LNCaP clone FGC (cell line): ENCODE data around the gene TMEM132D.

ENCODE experiments used
- DNase-seq: peaks from one replicate; pipeline ENCODE4 v3.0.0-alpha.2; 2011; ENCODE audit warnings: low read depth
- H3K4me3 ChIP-seq: 2 replicates; pipeline ENCODE4 v1.5.1; 2011; ENCODE audit warnings: mild to moderate bottlenecking, low read depth, low read length, control low read depth
- TF ChIP-seq, protein P1 (sequence below): IDR thresholded peaks from 2 replicates; pipeline ENCODE4 v1.5.1; 2012; ENCODE audit warnings: mild to moderate bottlenecking; ENCODE audit not compliant: control insufficient read depth, insufficient read depth; ENCODE audit errors: extremely low read depth

TMEM132D gene

DNA sequence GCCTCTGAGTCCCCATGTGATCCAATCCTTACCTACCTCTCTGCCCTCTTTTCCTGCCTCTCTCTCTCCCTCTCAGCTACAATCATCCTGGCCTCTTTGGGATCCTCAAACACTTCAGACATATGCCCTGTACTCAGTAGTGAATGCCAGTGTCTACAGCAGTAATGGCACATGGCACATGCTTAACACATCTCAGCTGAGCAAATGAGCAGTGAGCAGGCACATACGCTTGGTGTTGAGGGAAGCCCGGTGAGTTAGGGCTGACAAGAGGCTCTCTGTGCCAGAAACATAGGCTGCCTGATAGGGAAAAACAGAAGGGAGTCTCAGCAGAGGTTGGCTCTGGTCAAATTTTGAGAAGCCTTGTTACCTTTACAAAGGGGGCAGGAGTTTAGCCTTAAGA lies 409.1 kb downstream of the TMEM132D start:
- H3K4me3 ChIP-seq: no peak overlapping the region
- TF ChIP-seq, protein P1, sequence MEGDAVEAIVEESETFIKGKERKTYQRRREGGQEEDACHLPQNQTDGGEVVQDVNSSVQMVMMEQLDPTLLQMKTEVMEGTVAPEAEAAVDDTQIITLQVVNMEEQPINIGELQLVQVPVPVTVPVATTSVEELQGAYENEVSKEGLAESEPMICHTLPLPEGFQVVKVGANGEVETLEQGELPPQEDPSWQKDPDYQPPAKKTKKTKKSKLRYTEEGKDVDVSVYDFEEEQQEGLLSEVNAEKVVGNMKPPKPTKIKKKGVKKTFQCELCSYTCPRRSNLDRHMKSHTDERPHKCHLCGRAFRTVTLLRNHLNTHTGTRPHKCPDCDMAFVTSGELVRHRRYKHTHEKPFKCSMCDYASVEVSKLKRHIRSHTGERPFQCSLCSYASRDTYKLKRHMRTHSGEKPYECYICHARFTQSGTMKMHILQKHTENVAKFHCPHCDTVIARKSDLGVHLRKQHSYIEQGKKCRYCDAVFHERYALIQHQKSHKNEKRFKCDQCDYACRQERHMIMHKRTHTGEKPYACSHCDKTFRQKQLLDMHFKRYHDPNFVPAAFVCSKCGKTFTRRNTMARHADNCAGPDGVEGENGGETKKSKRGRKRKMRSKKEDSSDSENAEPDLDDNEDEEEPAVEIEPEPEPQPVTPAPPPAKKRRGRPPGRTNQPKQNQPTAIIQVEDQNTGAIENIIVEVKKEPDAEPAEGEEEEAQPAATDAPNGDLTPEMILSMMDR: no peak
- DNase-seq: no peak

DNA sequence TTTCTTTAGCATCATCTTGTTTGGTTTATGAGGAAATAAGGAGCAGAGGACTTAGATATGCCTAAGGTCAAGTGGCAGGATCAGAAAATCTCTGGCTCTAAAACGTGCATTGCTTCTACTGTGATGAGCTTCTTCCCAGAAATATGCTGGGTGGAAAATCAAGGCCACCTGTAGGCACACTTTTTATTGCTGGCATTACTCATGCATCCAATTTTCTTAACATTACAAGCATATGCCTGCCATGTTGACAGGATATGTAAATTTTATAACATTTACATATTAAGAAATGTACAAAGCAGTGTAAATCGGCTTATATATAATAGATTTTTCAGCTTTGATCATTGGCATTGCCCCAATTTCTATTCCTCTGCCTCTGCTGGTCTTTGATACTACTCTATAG lies 409.6 kb downstream of the TMEM132D start:
- no peak for DNase-seq
- TF ChIP-seq, protein P1: no peak
- no peak overlapping the region for H3K4me3 ChIP-seq

DNA sequence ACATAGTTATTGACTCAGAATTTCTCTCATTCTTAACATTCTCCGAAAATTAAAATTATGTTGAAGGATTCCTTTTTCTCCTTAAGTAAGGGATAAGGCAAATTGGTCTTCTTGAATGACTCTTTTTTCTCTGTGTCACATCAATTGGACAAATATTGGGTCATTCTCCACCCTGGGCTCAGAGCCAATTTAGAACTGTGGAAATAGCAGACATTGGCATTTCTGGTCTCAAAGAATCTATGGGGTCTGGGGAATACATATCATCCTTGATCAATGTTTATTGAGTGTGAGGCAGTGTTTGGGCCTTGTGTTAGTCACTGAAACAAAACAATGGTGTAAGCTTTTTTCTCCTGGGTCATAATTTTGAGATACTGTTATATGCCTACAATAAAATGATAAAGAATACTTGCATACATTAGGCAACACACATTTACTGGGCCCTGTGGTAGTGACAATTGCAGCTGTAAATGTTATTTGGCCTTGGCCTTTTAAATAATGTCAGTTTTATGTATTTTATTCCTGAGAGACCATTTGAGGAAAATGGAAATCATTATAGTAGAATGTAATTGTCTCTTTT lies 414.6 kb downstream of the TMEM132D start:
- TF ChIP-seq, protein P1: no peak
- no peak for DNase-seq
- no peak overlapping the region for H3K4me3 ChIP-seq

- H3K4me3 ChIP-seq: no peak overlapping the region
- TF ChIP-seq, protein P1: no peak
- DNase-seq: no peak
These were observed 416.9 kb downstream of the TMEM132D start for GRCh38 chr12:129486931-129487330.

- H3K4me3 ChIP-seq: no peak overlapping the region
- DNase-seq: no peak
- TF ChIP-seq, protein P1: no peak
These were observed 420.5 kb downstream of the TMEM132D start for GRCh38 chr12:129483111-129483893.

DNA sequence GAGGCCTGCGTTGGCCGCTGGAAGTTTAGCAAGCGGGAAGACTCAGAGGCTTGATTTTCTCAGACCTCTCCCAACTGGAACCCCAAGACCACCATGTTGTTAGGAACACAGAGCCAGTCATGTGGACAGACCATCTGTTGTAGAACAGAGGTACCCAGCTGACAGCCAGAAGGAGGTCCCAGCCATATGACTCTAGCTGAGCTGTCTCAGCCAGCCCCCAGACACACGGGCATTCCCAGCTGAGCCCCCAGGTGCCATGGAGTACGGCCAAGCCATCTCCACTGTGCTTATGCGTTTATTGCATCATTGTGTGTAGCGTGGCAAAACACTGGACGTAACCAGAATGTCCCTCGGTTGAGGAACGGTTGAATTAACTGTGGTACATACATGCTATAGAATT lies 421.9 kb downstream of the TMEM132D start:
- no peak overlapping the region for H3K4me3 ChIP-seq
- DNase-seq: no peak
- TF ChIP-seq, protein P1: no peak
